ENCODE measurements around the gene CPSF4L. TPM values are rescaled to one million over a fixed set of nuclear protein-coding genes. Genes with fewer than 3 reads are reported as not detected.
A peak's percentile ranks its signal among the peaks of the same experiment; 100 is the strongest.

The CPSF4L gene
- total and polyA plus RNA-seq, 2 of the 13 experiments (the other 11 are each of a cell fraction or from before 2014, with no cell fraction given), result 0.73 to 1.6 TPM

DNA sequence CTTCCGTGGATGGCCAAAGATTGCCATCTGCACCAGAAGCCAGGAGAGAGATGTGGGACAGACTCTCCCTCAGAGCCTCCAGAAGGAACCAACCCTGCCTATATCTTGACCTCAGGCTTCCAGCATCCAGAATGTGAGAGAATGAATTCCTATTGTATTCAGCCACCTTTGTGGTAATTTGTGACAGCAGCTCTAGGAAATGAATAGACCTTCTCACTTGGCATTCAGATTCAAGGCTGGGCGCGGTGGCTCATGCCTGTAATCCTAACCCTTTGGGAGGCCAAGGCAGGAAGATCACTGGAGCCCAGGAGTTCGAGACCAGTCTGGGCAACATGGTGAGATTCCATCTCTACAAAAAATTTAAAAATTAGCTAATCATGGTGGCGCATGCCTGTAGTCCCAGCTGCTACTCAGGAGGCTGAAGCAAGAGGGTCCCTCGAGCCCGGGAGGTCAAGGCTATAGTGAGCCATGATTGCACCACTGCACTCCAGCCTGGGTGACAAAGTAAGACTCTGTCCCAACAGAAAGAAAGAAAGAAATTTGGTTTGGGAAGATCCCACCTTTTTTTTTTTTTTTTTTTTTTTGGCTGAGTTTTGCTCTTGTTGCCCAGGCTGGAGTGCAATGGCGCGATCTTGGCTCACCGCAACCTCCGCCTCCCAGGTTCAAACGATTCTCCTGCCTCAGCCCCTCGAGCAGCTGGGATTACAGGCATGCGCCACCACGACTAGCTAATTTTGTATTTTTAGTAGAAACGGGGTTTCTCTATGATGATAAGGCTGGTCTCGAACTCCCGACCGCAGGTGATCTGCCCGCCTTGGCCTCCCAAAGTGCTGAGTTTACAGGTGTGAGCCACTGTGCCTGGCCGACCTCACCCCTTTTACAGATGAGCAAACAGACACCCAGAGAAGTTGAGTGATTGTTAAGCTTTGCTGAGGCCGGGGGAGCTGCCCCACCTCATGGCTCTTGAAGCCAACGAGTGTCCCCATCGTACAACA, 4.3 kb upstream of the CPSF4L start (continued):
- TF ChIP-seq, protein P1, sequence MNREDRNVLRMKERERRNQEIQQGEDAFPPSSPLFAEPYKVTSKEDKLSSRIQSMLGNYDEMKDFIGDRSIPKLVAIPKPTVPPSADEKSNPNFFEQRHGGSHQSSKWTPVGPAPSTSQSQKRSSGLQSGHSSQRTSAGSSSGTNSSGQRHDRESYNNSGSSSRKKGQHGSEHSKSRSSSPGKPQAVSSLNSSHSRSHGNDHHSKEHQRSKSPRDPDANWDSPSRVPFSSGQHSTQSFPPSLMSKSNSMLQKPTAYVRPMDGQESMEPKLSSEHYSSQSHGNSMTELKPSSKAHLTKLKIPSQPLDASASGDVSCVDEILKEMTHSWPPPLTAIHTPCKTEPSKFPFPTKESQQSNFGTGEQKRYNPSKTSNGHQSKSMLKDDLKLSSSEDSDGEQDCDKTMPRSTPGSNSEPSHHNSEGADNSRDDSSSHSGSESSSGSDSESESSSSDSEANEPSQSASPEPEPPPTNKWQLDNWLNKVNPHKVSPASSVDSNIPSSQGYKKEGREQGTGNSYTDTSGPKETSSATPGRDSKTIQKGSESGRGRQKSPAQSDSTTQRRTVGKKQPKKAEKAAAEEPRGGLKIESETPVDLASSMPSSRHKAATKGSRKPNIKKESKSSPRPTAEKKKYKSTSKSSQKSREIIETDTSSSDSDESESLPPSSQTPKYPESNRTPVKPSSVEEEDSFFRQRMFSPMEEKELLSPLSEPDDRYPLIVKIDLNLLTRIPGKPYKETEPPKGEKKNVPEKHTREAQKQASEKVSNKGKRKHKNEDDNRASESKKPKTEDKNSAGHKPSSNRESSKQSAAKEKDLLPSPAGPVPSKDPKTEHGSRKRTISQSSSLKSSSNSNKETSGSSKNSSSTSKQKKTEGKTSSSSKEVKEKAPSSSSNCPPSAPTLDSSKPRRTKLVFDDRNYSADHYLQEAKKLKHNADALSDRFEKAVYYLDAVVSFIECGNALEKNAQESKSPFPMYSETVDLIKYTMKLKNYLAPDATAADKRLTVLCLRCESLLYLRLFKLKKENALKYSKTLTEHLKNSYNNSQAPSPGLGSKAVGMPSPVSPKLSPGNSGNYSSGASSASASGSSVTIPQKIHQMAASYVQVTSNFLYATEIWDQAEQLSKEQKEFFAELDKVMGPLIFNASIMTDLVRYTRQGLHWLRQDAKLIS (CRISPR knock-in tag; IDR thresholded peaks at IDR 0.05), result no peak
- TF ChIP-seq SCMH1 (CRISPR knock-in tag; IDR thresholded peaks at IDR 0.05; ENCODE audit: borderline replicate concordance) (no peak), JARID2 (CRISPR knock-in tag; IDR thresholded peaks at IDR 0.05; ENCODE audit: insufficient replicate concordance) (no peak), ZBTB39 (CRISPR knock-in tag; IDR thresholded peaks at IDR 0.05) (no peak), NFKB2 (CRISPR knock-in tag; IDR thresholded peaks at IDR 0.05; ENCODE audit: borderline replicate concordance) (no peak), CHD4 (IDR thresholded peaks at IDR 0.05; ENCODE audit: borderline replicate concordance, low read length) (no peak), CC2D1A (CRISPR knock-in tag; IDR thresholded peaks at IDR 0.05) (no peak), ZNF24 (IDR thresholded peaks at IDR 0.05) (no peak), RFX3 (CRISPR knock-in tag; IDR thresholded peaks at IDR 0.05) (no peak), ZBTB38 (CRISPR knock-in tag; IDR thresholded peaks at IDR 0.05) (0 out of 2 replicates have a peak, but pooled peaks have one; percentile 8), MNT (IDR thresholded peaks at IDR 0.05) (no peak), GABPB1 (CRISPR knock-in tag; IDR thresholded peaks at IDR 0.05) (no peak), GATAD2A (CRISPR knock-in tag; IDR thresholded peaks at IDR 0.05) (0 out of 2 replicates have a peak, but pooled peaks have one; percentile 30)
- TF ChIP-seq, protein P2, sequence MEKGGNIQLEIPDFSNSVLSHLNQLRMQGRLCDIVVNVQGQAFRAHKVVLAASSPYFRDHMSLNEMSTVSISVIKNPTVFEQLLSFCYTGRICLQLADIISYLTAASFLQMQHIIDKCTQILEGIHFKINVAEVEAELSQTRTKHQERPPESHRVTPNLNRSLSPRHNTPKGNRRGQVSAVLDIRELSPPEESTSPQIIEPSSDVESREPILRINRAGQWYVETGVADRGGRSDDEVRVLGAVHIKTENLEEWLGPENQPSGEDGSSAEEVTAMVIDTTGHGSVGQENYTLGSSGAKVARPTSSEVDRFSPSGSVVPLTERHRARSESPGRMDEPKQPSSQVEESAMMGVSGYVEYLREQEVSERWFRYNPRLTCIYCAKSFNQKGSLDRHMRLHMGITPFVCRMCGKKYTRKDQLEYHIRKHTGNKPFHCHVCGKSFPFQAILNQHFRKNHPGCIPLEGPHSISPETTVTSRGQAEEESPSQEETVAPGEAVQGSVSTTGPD (CRISPR knock-in tag; IDR thresholded peaks at IDR 0.05), result no peak
- TF ChIP-seq, protein P3, sequence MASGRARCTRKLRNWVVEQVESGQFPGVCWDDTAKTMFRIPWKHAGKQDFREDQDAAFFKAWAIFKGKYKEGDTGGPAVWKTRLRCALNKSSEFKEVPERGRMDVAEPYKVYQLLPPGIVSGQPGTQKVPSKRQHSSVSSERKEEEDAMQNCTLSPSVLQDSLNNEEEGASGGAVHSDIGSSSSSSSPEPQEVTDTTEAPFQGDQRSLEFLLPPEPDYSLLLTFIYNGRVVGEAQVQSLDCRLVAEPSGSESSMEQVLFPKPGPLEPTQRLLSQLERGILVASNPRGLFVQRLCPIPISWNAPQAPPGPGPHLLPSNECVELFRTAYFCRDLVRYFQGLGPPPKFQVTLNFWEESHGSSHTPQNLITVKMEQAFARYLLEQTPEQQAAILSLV (CRISPR knock-in tag; IDR thresholded peaks at IDR 0.05; ENCODE audit: borderline replicate concordance), result no peak
- TF ChIP-seq, protein P4, sequence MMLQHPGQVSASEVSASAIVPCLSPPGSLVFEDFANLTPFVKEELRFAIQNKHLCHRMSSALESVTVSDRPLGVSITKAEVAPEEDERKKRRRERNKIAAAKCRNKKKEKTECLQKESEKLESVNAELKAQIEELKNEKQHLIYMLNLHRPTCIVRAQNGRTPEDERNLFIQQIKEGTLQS (CRISPR knock-in tag; IDR thresholded peaks at IDR 0.05), result no peak

Measured in HepG2 (cell line).